Measurements from ENCODE around the gene C14orf180.
"Not testable (repeated sequence)": the region's sequence is repeated elsewhere in the genome, so short reads cannot be mapped to it uniquely, and the experiment has no call there.

C14orf180 gene

GRCh38 chr14:104579939-104580338, 375 bp downstream of the C14orf180 start:
- not testable (repeated sequence) for DNase-seq

- no peak for DNase-seq
These were observed 1.4 kb downstream of the C14orf180 start for GRCh38 chr14:104580961-104581360.

DNA sequence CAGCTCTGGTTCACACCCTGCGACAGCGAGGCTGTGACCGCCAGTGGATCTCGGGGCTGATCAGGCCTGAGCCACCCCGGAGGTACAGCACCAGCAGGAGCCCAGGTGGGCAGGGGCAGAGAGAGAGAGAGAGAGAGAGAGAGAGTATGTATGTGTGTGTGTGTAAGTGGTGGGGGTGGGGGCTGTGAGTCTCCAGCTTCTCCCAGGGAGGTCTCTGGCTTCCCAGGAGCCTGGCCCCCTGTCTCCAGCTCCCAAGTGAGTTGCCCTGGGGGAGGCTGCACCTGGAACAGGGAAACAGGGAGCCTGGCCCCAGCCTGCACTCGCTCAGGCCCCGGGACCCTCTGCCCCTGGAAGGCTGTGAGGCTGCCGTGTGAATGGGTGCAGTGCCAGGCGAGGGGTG, 2.0 kb downstream of the C14orf180 start:
- DNase-seq, result no peak

GRCh38 chr14:104582005-104582404, 2.4 kb downstream of the C14orf180 start:
- DNase-seq, result no peak

GRCh38 chr14:104582662-104583061, 3.1 kb downstream of the C14orf180 start:
- DNase-seq, result no peak

DNA sequence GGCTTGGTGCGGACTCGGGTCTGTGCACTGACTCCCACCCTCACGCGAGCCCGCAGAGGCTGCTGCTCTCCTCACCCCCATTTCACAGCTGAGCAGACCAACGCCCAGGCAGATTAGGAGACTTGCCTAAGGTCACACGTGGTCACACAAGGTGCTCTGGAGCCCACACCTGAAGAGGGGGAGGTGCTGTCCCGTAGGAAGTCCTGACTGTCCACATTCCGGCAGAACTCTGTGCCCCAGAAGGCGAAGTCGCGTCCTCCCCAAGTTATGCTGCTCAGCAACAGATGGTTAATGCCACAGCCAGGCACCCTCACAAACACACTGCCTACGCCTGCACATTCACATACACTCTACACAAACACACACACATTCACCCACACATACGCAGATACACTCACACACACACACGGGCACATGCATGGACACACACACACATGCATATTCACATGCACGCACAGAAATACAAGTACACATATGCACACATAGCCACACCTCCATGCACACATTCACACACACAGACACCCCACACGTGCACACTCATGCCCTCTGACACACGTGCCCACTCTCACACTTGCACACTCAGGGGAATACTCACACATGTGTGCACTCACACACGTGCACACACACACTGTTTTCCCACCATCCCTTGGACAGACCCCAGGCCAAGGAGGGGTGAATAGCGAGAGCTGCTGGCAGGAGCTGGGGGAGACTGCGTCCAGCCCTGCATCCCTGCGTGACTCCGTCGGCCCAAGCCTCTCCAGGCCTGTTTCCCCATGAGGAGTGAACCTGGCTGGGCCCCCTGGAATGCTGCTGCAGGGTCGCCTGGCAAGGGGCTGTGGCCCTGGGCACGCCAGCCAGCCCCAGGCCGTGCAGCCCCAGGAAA, 4.1 kb downstream of the C14orf180 start:
- DNase-seq, result no peak

GRCh38 chr14:104584557-104584956, 5.0 kb downstream of the C14orf180 start:
- no peak for DNase-seq

DNA sequence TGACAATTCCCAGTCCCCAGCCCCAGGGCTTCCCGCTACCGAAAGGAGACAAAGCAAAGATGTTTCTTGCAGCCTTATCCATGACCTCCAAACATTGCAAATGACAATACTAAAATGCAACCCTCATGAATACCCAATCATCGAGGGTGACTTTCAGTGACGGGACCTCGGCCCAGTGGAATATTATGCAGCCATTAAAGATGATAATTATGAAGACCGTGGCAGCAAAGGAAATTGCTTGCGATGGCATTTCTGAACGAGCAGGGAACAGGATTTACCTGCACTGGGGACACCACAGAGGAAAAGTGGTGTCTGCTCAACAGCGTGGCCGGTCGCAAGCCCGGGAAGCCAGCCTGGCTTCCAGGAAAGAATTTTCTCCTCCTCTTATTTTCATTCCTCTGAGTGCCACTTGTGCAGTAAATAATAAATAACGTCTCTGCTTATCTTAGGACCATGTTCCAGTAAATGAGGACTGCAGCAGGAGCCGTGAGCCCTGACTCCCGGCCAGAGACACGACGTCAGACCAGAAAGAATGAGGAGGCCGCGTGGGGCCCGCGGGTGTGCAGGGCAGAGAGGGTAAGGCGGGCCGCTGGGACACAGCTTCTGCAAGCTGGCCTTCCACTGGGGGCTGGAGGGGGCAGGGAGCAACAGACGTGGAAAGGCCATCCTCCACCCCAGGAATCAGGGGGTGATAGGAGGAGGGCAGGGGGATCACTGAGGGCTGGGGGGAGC, 6.6 kb downstream of the C14orf180 start:
- no peak for DNase-seq

DNA sequence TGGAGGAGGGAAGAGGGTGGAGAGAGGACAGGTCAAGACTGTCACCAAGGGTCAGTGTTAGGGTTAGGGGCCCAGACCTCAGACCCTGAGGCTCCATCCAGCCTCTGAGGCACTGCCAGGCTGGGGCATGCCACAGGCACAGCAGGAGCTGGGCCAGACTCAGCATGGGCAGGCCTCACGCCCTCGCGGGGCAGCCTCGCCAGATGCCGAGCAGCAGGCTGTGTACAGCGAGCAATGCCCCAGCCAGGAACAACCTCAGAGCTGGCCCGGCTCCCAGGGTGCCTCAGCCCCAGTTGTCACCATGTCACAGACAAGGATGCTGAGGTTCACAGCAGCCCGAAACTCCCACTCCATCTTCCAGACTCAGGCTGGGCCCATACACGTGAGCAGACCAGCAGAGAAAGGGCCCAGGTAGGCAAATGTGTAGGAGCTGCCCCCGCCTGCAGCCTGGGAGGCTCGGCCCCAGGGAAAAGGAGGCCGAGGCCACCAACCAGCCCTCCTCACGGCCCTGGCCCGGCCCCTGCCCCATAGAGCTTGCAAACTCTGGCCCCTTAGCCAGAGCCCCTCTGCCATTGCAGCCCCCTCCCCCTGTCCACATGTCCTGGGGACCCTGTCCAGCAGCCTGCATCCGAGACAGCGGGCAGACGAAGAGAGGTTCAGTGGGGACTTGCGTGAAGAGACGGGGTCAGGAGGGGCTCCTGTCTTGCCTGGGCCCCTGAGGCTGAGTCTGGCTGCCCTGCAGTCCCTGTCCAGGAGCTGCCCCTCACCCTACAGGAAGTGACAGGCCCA, 7.5 kb downstream of the C14orf180 start:
- DNase-seq, result no peak

DNA sequence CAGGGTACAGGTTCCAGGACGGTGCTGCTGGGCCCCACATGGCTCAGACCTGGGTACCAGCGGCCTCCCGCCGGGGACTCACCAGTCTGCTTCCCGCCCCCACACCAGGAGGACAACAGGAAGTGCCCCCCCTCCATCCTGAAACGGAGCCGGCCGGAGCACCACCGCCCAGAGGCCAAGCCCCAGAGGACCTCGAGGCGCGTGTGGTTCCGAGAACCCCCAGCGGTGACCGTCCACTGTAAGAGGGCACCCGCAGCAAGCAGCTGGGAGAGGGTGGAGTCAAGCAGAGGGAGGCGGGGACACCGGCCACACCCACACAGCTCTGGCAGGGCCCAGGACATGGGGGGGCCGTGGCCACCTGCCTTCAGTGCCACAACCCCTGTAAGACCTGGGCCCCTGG, 8.1 kb downstream of the C14orf180 start:
- DNase-seq, result no peak

- no peak for DNase-seq
These were observed 8.7 kb downstream of the C14orf180 start for GRCh38 chr14:104588066-104588857.

- no peak for DNase-seq
These were observed 10.0 kb downstream of the C14orf180 start for GRCh38 chr14:104589338-104590195.

DNA sequence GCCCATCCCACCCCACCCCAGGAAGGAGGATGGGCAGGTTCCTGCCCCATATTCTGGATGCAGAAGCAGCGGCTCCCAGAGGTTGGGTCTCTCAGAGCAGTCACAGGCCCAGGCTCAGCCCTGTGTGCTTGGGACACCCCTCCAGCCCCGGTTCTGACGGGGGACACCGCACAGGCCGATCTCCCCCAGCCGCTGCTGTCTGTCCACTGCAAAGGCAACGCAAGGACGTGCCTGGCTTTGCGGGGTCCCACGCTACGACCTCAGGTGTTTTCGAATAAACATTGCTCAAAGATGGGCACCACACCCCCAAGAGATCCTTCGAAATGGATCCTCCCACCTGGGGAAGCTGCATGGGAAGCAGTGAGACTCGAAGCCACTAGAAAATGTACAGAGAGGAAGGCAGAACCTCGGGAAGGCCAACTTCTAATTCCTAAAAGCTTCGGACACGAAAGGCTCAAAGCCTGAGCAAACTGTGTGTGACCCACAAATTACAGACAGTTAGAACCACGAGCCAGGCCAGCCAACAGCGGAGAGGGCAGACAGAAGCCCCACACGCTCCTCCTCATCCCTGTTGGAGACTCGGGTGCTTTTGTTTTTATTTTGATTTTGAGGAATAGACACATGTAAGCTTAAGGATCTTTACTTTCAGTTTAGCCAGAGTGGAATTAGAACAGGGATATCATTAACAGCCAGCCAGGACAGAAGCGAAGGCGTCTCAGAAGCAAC, 10.8 kb downstream of the C14orf180 start:
- DNase-seq, result no peak

DNA sequence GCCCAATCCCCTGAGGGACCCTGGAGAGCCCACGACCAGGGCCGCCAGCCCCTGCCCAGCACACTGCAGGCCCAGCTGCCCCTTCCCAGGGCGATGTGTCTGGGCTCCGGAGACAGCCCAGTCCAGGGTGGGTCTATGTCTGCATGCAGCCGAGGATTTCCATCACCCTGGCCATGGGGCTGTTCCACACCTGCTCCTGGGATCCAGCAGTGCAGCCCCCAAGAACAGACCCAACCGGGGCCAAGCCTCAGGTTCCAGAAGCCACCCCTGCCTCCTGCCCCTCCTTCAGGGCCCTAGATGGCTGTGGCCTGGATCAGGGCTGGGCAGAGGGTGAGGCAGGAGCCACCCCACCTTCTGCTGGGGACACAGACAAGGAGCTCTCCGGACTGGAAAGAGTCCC, 11.5 kb downstream of the C14orf180 start:
- DNase-seq, result no peak

GRCh38 chr14:104591506-104592291, 12.1 kb downstream of the C14orf180 start:
- no peak for DNase-seq

DNA sequence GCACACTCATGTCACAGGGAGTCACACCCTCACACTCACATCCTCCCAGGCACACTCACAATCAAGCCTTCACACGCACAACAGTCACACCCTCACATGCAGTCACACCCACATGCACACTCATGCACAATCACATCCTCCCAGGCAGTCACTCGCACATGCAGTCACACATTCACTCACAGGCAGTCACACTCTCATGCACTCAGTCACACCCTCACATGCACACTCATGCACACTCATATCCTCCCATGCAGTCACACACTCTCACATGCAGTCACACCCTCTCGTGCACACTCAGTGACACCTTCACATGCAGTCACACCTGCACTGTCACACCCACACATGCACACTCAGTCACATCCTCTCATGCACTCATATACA, 12.7 kb downstream of the C14orf180 start:
- no peak for DNase-seq

- DNase-seq, result no peak
These were observed 13.2 kb downstream of the C14orf180 start for GRCh38 chr14:104592785-104593184.

DNA sequence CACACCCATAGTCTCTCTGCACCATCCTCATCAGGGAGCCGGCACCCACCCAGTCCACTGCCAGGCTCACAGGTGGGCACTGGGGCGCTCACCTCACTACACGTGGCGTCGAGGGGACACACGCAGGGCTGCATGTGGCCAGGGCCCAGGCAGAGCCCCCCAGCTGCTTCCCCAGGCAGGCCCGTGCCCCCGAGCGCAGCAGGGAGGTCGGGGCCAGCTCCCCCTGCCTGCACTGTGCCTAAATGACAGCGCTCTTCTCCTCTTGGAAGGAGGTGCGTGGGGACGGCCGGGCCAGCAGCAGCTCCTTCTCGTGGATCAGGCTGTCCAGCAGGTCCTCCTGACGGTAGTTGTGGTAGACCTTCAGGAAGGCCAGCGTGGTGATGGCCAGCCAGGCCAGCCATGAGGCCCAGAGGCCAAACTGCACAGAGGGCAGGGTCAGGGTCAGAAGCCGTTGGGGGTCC, 13.7 kb downstream of the C14orf180 start:
- DNase-seq, result no peak

GRCh38 chr14:104593710-104594136, 14.2 kb downstream of the C14orf180 start:
- DNase-seq, result no peak

All from fibroblast of skin of back (primary cell).